HG03064 (cell line): ENCODE measurements around the gene NFIA.
"Not testable (repeated sequence)": the region's sequence is repeated elsewhere in the genome, so short reads cannot be mapped to it uniquely, and the experiment has no call there.

Experiments
- ATAC-seq: cut with Tn5 transposase; IDR thresholded peaks from one replicate; pipeline ENCODE4 v1.9.1; 2021; ENCODE audit warnings: low read depth; ENCODE audit not compliant: unreplicated experiment

The NFIA gene

GRCh38 chr1:61460191-61460590 lies 377.8 kb downstream of the NFIA start:
- no peak for ATAC-seq

- ATAC-seq = no peak
These were observed 379.3 kb downstream of the NFIA start for GRCh38 chr1:61461406-61462384.

- no peak for ATAC-seq
These were observed 380.3 kb downstream of the NFIA start for GRCh38 chr1:61462628-61463027.

GRCh38 chr1:61463220-61463619 lies 380.9 kb downstream of the NFIA start:
- ATAC-seq = no peak

GRCh38 chr1:61467836-61468235 lies 385.5 kb downstream of the NFIA start:
- not testable (repeated sequence) for ATAC-seq

GRCh38 chr1:61469365-61469764 lies 387.0 kb downstream of the NFIA start:
- no peak for ATAC-seq

GRCh38 chr1:61472876-61473275 lies 390.5 kb downstream of the NFIA start:
- ATAC-seq = no peak

GRCh38 chr1:61474269-61474817 lies 392.0 kb downstream of the NFIA start:
- ATAC-seq = no peak

- ATAC-seq = no peak
These were observed 392.6 kb downstream of the NFIA start for GRCh38 chr1:61474963-61475362.

GRCh38 chr1:61477301-61477700 lies 394.9 kb downstream of the NFIA start:
- ATAC-seq = no peak

- no peak for ATAC-seq
These were observed 398.0 kb downstream of the NFIA start for GRCh38 chr1:61480273-61480935.

GRCh38 chr1:61481315-61481715 lies 399.0 kb downstream of the NFIA start:
- ATAC-seq = no peak

GRCh38 chr1:61482170-61482734 lies 399.9 kb downstream of the NFIA start:
- ATAC-seq = no peak

- ATAC-seq = no peak
These were observed 404.6 kb downstream of the NFIA start for GRCh38 chr1:61486783-61487536.

GRCh38 chr1:61487801-61488200 lies 405.4 kb downstream of the NFIA start:
- ATAC-seq = no peak

GRCh38 chr1:61490924-61491323 lies 408.6 kb downstream of the NFIA start:
- ATAC-seq = no peak

GRCh38 chr1:61491497-61491896 lies 409.1 kb downstream of the NFIA start:
- no peak for ATAC-seq

- no peak for ATAC-seq
These were observed 411.6 kb downstream of the NFIA start for GRCh38 chr1:61494000-61494399.

GRCh38 chr1:61496501-61496900 lies 414.1 kb downstream of the NFIA start:
- ATAC-seq = no peak

- no peak for ATAC-seq
These were observed 414.7 kb downstream of the NFIA start for GRCh38 chr1:61497013-61497412.
